HepG2 (cell line): ENCODE results near the gene LY6G5B. TPM values are rescaled to one million over a fixed set of nuclear protein-coding genes. Genes with fewer than 3 reads are reported as not detected.
A peak's percentile ranks its signal among the peaks of the same experiment; 100 is the strongest.

Experiments
- ATF1 ChIP-seq: IDR thresholded peaks from 2 replicates; pipeline ENCODE4 v1.6.1; 2016; ENCODE audit warnings: mild to moderate bottlenecking, control low read depth
- CAMTA2 ChIP-seq: sonication (generic); formaldehyde crosslinking; IDR thresholded peaks from 2 replicates; pipeline ENCODE4 v1.4.0; 2020; ENCODE audit warnings: mild to moderate bottlenecking, missing genetic modification reagents, borderline replicate concordance
- CENPT ChIP-seq: sonication (generic); formaldehyde crosslinking; IDR thresholded peaks from 2 replicates; pipeline ENCODE4 v1.8.0; 2022; ENCODE audit warnings: low read depth, mild to moderate bottlenecking, moderate library complexity, missing genetic modification reagents
- EZH2 ChIP-seq: conservative IDR thresholded peaks from 2 replicates; pipeline ENCODE4 v1.6.1; 2012; ENCODE audit warnings: mild to moderate bottlenecking, low read depth, low read length, moderate library complexity
- HMGXB4 ChIP-seq, 2 experiments: sonication (generic) in 1 of 2; formaldehyde crosslinking in 1 of 2; IDR thresholded peaks; 2 replicates each; pipeline versions ENCODE4 v1.4.0 to v1.6.1; 2018 to 2020; ENCODE audit warnings: missing genetic modification reagents in 2 of 2, borderline replicate concordance in 1 of 2, low read depth in 1 of 2, mild to moderate bottlenecking in 1 of 2, missing biosample characterization in 1 of 2
- HOXA5 ChIP-seq: sonication (generic); formaldehyde crosslinking; IDR thresholded peaks from 2 replicates; pipeline ENCODE4 v1.4.0; 2020; ENCODE audit warnings: missing genetic modification reagents
- KDM5B ChIP-seq: sonication (generic); formaldehyde crosslinking; IDR thresholded peaks from 2 replicates; pipeline ENCODE4 v1.4.0; 2020; ENCODE audit warnings: missing genetic modification reagents, mild to moderate bottlenecking, borderline replicate concordance
- MAFF ChIP-seq: IDR thresholded peaks from 2 replicates; pipeline ENCODE4 v1.6.1; 2011; ENCODE audit warnings: low read depth, low read length, improper control_type of control experiment
- MAFG ChIP-seq: sonication (generic); formaldehyde crosslinking; IDR thresholded peaks from 2 replicates; pipeline ENCODE4 v1.5.1; 2020; ENCODE audit warnings: mild to moderate bottlenecking, missing genetic modification reagents
- NFIC ChIP-seq: IDR thresholded peaks from 2 replicates; pipeline ENCODE4 v1.6.1; 2012; ENCODE audit warnings: mild to moderate bottlenecking, low read length, inconsistent platforms
- PAF1 ChIP-seq: IDR thresholded peaks from 2 replicates; pipeline ENCODE4 v1.6.1; 2016; ENCODE audit warnings: missing genetic modification reagents, missing compliant biosample characterization
- SSRP1 ChIP-seq: IDR thresholded peaks from 2 replicates; pipeline ENCODE4 v1.6.1; 2016; ENCODE audit warnings: control low read depth
- TFDP1 ChIP-seq: IDR thresholded peaks from 2 replicates; pipeline ENCODE4 v1.6.1; 2016; ENCODE audit warnings: missing compliant biosample characterization, missing genetic modification reagents, borderline replicate concordance
- ZBTB3 ChIP-seq: sonication (generic); formaldehyde crosslinking; IDR thresholded peaks from 2 replicates; pipeline ENCODE4 v1.4.0; 2020; ENCODE audit warnings: low read depth, mild to moderate bottlenecking, moderate library complexity, missing genetic modification reagents, borderline replicate concordance
- ZBTB37 ChIP-seq: sonication (generic); formaldehyde crosslinking; IDR thresholded peaks from 2 replicates; pipeline ENCODE4 v1.4.0; 2020; ENCODE audit warnings: mild to moderate bottlenecking, missing genetic modification reagents
- ZFP37 ChIP-seq: sonication (generic); formaldehyde crosslinking; IDR thresholded peaks from 2 replicates; pipeline ENCODE4 v1.4.0; 2020; ENCODE audit warnings: missing genetic modification reagents, borderline replicate concordance
- ZFP41 ChIP-seq: sonication (generic); formaldehyde crosslinking; IDR thresholded peaks from 2 replicates; pipeline ENCODE4 v1.4.0; 2020; ENCODE audit warnings: mild to moderate bottlenecking, missing genetic modification reagents, borderline replicate concordance
- ZKSCAN8 ChIP-seq: IDR thresholded peaks from 2 replicates; pipeline ENCODE4 v1.6.1; 2016; ENCODE audit warnings: borderline replicate concordance, missing genetic modification reagents, missing compliant biosample characterization
- ZNF3 ChIP-seq: IDR thresholded peaks from 2 replicates; pipeline ENCODE4 v1.7.0; 2017; ENCODE audit warnings: inconsistent platforms
- ZNF512B ChIP-seq: sonication (generic); formaldehyde crosslinking; IDR thresholded peaks from 2 replicates; pipeline ENCODE4 v1.5.1; 2020; ENCODE audit warnings: missing genetic modification reagents, mild to moderate bottlenecking, borderline replicate concordance
- ZNF784 ChIP-seq: sonication (generic); formaldehyde crosslinking; IDR thresholded peaks from 2 replicates; pipeline ENCODE4 v1.5.1; 2020; ENCODE audit warnings: missing genetic modification reagents, mild to moderate bottlenecking, borderline replicate concordance
- ZSCAN31 ChIP-seq: sonication (generic); formaldehyde crosslinking; IDR thresholded peaks from 2 replicates; pipeline ENCODE4 v1.5.0; 2020; ENCODE audit warnings: low read depth, mild to moderate bottlenecking, missing genetic modification reagents
- ZZZ3 ChIP-seq: sonication (generic); formaldehyde crosslinking; IDR thresholded peaks from 2 replicates; pipeline ENCODE4 v1.4.0; 2020; ENCODE audit warnings: missing genetic modification reagents, mild to moderate bottlenecking, borderline replicate concordance
- polyA plus RNA-seq, 8 experiments: library from polyadenylated mRNA; depleted of rRNA in 3 of 8; stranded (reverse) in 7 of 8; unstranded in 1 of 8; fragments of >200 nt; fragmentation: Illumina TruSeq in 4 of 8; extraction: Trizol in 4 of 8; gene quantifications; 2 replicates each; pipeline versions ENCODE4 v1.2.1 to v1.2.3, GENCODE V29; 2011 to 2016; ENCODE audit warnings: low read depth in 4 of 8, missing spikeins in 1 of 8, mixed read lengths in 1 of 8; ENCODE audit not compliant: insufficient read depth in 1 of 8
- total RNA-seq, 5 experiments: library from RNA; depleted of rRNA; stranded (reverse); fragments of >200 nt; fragmentation: Illumina TruSeq; extraction: Trizol; gene quantifications; 2 replicates each; pipeline ENCODE4 v1.2.3, GENCODE V29; 2016; ENCODE audit warnings: low read depth in 1 of 5

The LY6G5B gene
- total and polyA plus RNA-seq, 2 of the 13 experiments (the other 11 are each of a cell fraction or from before 2014, with no cell fraction given) = 7.8 to 15.7 TPM

- TF ChIP-seq NFIC = no peak
- no peak for TF ChIP-seq ZBTB3
- no peak for TF ChIP-seq ZNF512B (CRISPR knock-in tag)
- no peak for TF ChIP-seq EZH2
- TF ChIP-seq ZNF3 = no peak
- peak; percentile 45; the same call in 1 of the 2 replicates for TF ChIP-seq SSRP1
- no peak for TF ChIP-seq ZBTB37 (CRISPR knock-in tag)
- TF ChIP-seq CENPT = no peak
- TF ChIP-seq MAFF = peak; percentile 76
- TF ChIP-seq ZNF784 (CRISPR knock-in tag) = no peak
- no peak for TF ChIP-seq ATF1 (CRISPR knock-in tag)
- no peak for TF ChIP-seq KDM5B (CRISPR knock-in tag)
- TF ChIP-seq MAFG = no peak
- no peak; the same call in 1 of the 2 replicates for TF ChIP-seq ZSCAN31 (CRISPR knock-in tag)
- TF ChIP-seq HOXA5 = no peak
- TF ChIP-seq ZKSCAN8 (CRISPR knock-in tag) = no peak
- no peak for TF ChIP-seq ZFP41 (CRISPR knock-in tag)
- TF ChIP-seq ZZZ3 (CRISPR knock-in tag) = no peak
- no peak for TF ChIP-seq TFDP1 (CRISPR knock-in tag)
- TF ChIP-seq HMGXB4 (CRISPR knock-in tag; IDR thresholded peaks at IDR 0.05; ENCODE audit: borderline replicate concordance in 1 of 2, low read depth in 1 of 2) = no peak
- TF ChIP-seq CAMTA2 (CRISPR knock-in tag) = 0 out of 2 replicates have a peak, but pooled peaks have one; percentile 32
- peak; percentile 16; the same call in 1 of the 2 replicates for TF ChIP-seq PAF1 (CRISPR knock-in tag)
- TF ChIP-seq ZFP37 (CRISPR knock-in tag) = no peak
Measured at GRCh38 chr6:31658158-31658688, 11.6 kb upstream of the LY6G5B start (continued).
